Measurements from ENCODE around the gene RTN4. TPM values are rescaled to one million over a fixed set of nuclear protein-coding genes. Genes with fewer than 3 reads are reported as not detected.
A peak's percentile ranks its signal among the peaks of the same experiment; 100 is the strongest.

Gene RTN4
- total and polyA plus RNA-seq, 2 of the 4 experiments (the other 2 are of a cell fraction), result 77.8 to 588 TPM

DNA sequence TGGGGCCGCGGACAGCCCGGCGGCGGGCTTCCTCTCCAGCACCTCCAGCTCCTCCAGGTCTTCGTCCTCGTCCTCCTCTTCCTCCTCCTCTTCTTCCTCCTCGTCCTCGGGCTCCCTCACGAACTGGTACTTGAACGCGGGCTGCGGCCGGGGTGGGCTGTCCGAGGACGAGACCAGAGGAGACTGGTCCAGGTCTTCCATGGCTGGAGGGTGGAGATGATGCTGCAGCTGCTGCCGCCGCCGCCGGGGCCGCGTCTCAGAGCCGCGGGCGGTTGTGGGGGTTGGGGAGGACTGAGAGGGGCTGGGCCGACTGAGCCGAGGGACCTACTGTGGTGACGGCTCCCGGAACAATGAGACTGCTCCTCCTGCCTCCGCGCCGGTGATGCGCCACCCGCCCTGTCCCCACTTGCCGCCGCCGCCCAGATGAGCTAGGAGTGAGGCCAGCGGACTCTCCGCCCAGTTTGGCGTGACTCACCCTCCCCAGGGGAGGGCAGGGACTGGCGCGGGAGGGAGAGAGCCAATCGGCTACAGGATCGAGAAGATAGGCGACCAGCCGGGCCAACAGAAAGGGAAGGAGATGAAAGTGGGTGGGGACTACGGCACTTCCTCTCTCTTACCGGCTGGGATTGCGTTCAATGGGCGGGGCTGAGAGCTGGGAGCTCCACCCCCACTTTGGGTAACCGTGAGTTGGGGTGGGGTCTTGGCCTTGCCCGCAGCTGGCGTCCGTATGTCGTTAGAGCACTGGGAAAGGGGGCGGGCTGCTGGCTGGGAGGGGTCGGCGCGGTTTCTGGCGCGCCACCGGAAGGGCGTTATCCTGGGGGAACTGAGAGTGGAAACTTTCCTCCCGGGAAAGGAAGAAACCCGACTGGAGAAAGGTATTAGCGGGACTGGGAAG, at the start of gene RTN4 (continued):
- no peak; the same call in 1 of the 2 replicates for TF ChIP-seq BHLHE40 (IDR thresholded peaks at IDR 0.05; ENCODE audit: low read depth, low read length)
- TF ChIP-seq CHD1 (IDR thresholded peaks at IDR 0.05; ENCODE audit: low read depth, low read length), result peak; percentile 76
- no peak for TF ChIP-seq MAFK (IDR thresholded peaks at IDR 0.05; ENCODE audit: low read depth, low read length)

DNA sequence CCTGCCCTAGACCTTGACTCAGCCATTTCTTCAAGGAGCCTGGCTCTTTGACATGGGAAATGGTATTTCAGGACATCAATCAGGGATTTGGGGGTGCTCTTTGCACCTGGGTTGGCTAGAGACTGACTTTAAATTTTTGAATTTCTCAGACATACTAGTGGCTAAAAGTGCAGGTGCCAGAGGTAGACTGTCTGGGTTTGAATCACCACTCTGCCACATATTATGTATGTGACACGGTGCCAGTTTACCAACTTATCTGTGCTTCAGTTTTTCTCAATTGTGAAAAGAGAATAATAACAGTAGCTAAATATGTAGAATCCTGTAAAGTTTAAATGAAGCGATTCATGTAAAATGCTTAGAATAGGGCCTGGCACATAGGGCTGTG, 49.2 kb upstream of the RTN4 start:
- peak overlapping the region; percentile 47 for H2AK9ac ChIP-seq (replicated peaks; ENCODE audit: low read depth, low read length, poor library complexity)
- H3K56ac ChIP-seq (ENCODE audit: extremely low read depth, insufficient read depth, low read length), result peak overlapping the region; percentile 82
- peak overlapping the region; percentile 94 for H2BK20ac ChIP-seq (ENCODE audit: low read depth, low read length)
- in situ Hi-C loops (cut with MboI; ENCODE audit: low sequenced_read_pairs), result no loop called here
- no TSS peak for BruUV-seq (replicated peaks)
- no peak for DNase-seq
- no peak overlapping the region for H2AFZ ChIP-seq (replicated peaks; ENCODE audit: low read length, poor library complexity)
- ChIA-PET CTCF (interaction anchor here (1.1 to 1.3 kb wide), 2 partner anchors 67 to 69 kb away, joined by 3 to 4 read pairs; no protein-coding TSS in a partner anchor), POLR2A (ENCODE audit: unreplicated experiment) (no interaction called here)
- peak overlapping the region; percentile 90 for H3K14ac ChIP-seq (replicated peaks; ENCODE audit: low read depth, low read length)
- peak overlapping the region; percentile 32 for H3K4me2 ChIP-seq (ENCODE audit: low read depth, low read length)
- peak overlapping the region; percentile 99 for H3K27ac ChIP-seq (ENCODE audit: insufficient read depth, low read length)
- H4K91ac ChIP-seq (ENCODE audit: insufficient read depth, low read depth, low read length), result peak overlapping the region; percentile 98
- peaks cover 25% of the 10 kb centered on the region for H3K4me1 ChIP-seq (ENCODE audit: control insufficient read depth, insufficient read depth, low read length)
- H4K20me1 ChIP-seq (ENCODE audit: insufficient read depth, low read length), result no peaks in the 10 kb centered on the region
- H3K9me3 ChIP-seq (ENCODE audit: control insufficient read depth, insufficient read depth, low read length), result no peaks in the 10 kb centered on the region
- H3K23ac ChIP-seq (ENCODE audit: low read depth, low read length), result peak overlapping the region; percentile 91
- H4K8ac ChIP-seq (ENCODE audit: low read depth in 2 of 2, low read length in 2 of 2), result peak overlapping the region; percentile 50 to 86
- peak overlapping the region; percentile 98 for H4K5ac ChIP-seq (ENCODE audit: low read depth, low read length)
- H3K4ac ChIP-seq (ENCODE audit: low read depth, low read length), result peak overlapping the region; percentile 97
- peak overlapping the region; percentile 99 for H2BK5ac ChIP-seq (ENCODE audit: low read depth, low read length, poor library complexity, severe bottlenecking)
- dilution Hi-C loops (cut with HindIII; ENCODE audit: low sequenced_read_pairs, unreplicated experiment), result no loop called here
- no peak for ATAC-seq (ENCODE audit: low read depth)
- H3K79me1 ChIP-seq (ENCODE audit: low read depth in 1 of 2, low read length in 2 of 2), result peaks cover 16 to 38% of the 10 kb centered on the region in 2 experiments
- WGBS, 2 experiments (ENCODE audit: extremely low coverage in 2 of 2, insufficient read length in 1 of 2), result no CpG with 5 or more reads among the region's 2 CpGs
- no peaks in the 10 kb centered on the region for H3K36me3 ChIP-seq (ENCODE audit: control insufficient read depth, insufficient read depth, low read length)
- H2AK5ac ChIP-seq (ENCODE audit: low read depth, low read length), result peak overlapping the region; percentile 95
- intact Hi-C loops (cut with micrococcal nuclease), result no loop called here
- peak overlapping the region; percentile 97 for H2BK15ac ChIP-seq (ENCODE audit: low read depth, low read length)
- H3K9me1 ChIP-seq (ENCODE audit: insufficient read depth, low read length), result peaks cover 17% of the 10 kb centered on the region
- peak overlapping the region; percentile 98 for H2BK120ac ChIP-seq (ENCODE audit: low read depth, low read length)
- no peak for TF ChIP-seq POLR2A (IDR thresholded peaks at IDR 0.05; ENCODE audit: low read depth, low read length)
- H3K27me3 ChIP-seq (ENCODE audit: control insufficient read depth, insufficient read depth, low read length), result no peaks in the 10 kb centered on the region
- peak overlapping the region; percentile 49; the same call in 1 of the 2 replicates for H3K9ac ChIP-seq (ENCODE audit: low read depth, low read length)
- no peak overlapping the region for H3K4me3 ChIP-seq (ENCODE audit: insufficient read depth, low read depth, low read length)
- H3K18ac ChIP-seq (ENCODE audit: low read depth, low read length), result peak overlapping the region; percentile 99
